Lung microvascular endothelial cell (primary cell): ENCODE results near the gene MRPL33. TPM values are rescaled to one million over a fixed set of nuclear protein-coding genes. Genes with fewer than 3 reads are reported as not detected.

Source experiments
- DNase-seq, 2 donors: peaks; one replicate each; pipeline versions ENCODE4 v3.0.0 to v3.0.0-alpha.2; 2010; ENCODE audit warnings: low read depth in 2 of 2
- total RNA-seq: library from RNA; depleted of rRNA; stranded (reverse); fragments of >200 nt; gene quantifications from 2 replicates; pipeline ENCODE4 v1.2.1, GENCODE V29; 2014

The MRPL33 gene
- total RNA-seq: 71.5 and 72.8 TPM in 2 replicates

DNA sequence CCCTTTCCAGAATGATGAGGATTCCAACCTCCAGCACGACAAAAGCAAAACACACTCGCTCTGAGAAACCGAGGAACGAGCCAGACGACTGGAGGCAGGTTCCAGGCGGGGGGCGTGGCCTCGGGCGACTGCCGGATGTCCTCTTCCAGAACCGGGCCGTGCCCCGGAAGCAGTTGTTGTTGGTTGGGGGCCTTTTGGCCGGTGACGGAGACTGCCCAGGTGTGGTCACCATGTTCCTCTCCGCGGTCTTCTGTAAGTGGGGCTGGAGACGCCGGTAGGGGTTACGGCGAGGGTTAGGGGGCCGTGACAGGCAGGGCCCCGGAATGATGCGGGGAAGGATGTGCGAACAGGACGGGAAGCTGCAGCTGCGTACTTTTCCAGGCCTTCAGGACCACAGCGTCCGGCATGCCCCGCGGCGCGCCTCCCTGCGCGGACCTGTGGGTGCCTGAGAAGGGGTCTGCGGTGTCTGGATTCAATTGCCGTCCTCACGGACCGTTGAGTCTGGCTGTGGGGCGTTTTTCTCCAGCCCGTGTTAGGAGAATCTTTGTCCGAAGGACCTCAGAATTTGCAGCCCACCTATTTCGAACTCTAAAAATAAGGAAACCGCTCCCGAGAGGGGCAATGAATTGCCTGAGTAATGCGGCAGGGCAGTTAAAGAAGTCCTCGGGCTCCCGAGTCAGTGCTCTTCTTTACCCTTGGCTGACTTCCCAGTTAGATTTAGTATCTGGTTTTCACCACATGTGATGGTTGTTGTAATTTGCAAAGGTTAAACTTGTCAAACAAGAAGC, at the start of gene MRPL33:
Gene MRPL33, plus strand, starts transcription at position 172 of the 788 bp plus-strand sequence. Its CDS starts 59 bp downstream, at position 231.
- peak; percentile 86 to 90 for DNase-seq

DNA sequence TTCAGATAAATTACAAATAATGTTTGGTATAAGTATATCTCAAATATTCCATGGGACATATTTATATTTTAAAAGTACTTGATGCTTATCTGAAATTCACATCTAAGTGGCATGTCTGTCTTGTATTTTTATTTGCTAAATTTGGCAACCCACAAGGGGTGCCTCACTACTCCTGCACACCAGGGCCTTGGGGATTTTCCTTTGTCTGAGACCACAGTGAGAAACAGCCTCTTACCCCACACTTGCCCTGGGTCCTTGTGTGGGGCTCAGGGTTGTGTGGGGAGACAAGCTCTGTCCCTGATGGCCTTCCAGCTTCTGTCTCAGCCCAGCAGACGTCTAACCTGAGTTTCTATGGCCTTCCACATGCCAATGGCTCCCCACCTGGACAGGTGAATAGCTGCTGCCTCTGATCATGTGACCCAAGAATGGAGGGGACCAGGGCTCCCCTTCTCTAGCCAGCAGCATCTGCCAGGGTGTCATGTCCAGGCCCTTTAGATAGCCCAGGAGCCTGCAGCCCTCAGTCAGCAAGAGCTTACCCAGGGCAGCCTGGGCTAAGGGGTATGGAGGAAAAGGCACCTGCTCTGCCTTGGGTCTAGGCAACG, 49.5 kb upstream of the MRPL33 start:
- no peak for DNase-seq

DNA sequence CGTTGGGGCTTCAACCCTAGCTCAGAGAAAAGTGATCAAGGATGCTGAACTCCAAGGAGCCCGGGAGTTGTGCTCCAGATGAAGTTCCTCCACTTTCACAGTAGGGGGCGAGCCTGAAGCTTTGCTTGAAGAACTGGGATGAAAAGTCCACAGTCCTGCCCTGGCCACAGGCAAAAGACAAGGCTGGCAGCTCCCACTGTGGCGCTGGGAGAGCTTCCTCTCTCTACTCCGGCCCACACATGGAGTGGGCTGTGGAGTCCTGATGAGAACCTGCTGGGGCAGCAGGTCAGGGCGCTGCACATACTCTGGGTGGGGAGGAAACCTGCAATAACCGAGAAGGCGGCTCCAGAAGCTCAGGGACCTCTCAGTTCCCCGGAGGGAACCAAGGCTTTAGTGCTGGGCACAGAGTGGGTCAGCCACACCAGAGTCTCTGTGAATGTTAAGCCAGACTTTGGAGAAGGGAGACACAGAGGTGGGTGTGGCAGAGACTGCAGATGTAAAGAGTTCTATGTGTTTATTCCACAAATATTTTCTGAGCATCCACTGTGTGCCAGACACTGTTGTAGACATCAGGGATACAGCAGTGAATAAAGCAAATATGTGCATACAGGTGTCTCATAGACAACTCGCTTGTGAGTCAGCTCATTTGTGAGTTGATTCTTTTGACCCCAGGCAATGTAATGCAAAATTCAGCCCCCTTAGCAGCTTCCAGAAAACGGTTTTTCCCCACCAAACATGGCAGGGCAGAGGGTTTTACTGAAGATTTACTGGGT, 48.0 kb upstream of the MRPL33 start:
- DNase-seq: peak; percentile 67 to 82

DNA sequence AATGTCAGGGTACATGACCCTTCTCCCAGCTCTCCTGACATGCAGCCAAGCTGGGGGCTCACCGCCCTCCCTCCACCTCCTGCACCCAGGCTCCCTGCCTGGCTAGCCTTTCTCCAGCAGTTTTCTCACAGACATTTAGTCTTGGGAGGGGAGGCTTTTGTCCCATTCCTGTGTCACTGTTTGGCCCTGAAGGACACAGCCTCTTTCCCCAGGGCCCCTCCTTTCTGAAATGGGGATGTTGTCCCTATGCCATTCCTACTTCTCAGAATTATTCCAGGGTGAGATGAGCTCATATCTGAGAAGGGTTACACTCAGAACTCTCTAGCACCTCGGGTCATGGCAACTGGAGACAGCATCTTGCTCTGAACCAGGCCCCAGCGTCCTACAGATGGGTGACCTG, 47.3 kb upstream of the MRPL33 start:
- DNase-seq: no peak

DNA sequence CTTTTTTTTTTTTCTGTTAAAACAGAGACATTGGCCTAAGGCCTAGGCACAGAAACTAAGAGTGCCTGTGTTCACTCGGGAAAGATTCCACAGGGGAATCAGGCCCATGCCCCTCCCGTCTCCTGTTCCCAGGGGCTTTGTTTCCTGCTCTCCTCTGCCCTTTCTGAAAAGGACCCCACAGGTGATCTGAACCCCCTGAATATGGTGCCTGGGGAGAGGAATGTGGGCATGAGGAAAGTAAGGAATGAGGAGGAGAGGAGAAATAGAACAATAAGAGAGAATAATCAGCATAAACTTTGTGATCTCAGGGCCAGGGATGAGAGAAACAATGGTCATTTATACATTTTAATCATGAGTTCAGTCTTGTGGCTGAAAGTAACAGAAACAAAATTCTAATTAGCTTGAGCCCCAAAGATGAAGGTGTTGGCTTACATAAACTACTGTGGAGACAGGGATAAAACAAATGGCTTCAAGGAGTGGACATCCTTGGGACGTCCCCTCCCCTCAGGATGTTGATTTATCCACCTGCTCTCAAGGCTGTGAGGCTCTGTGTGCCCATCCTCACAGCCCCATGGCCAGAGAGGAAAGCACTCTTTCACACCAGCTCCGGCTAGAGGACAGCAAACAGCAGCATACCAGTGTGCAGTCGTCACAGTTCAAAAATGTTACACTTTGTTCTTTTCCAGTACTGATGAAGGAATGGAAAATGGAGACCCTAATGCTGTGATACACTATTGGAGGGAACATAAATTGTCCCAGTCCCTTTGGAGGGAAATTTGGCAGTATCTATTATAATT, 46.4 kb upstream of the MRPL33 start:
- DNase-seq: peak in 1 of 2 donors; percentile 88

DNA sequence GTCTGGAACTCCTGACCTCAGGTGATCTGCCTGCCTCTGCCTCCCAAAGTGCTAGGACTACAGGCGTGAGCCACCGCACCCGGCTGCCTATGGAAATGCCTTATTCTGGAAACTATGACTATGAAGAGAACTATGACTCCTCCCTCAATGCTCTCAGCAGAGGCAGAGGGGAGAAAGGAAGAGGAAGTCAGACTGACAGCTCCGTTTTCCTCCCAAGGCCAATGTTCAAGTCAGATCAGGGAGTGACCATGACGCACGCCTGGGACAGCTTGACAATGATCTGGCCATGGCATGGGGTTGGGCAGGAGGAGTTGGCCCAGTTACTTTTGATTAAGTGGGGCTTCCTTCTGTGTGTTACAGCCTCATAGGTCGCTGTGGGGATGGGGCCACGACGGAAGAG, 44.3 kb upstream of the MRPL33 start:
- DNase-seq: peak; percentile 70 to 85

DNA sequence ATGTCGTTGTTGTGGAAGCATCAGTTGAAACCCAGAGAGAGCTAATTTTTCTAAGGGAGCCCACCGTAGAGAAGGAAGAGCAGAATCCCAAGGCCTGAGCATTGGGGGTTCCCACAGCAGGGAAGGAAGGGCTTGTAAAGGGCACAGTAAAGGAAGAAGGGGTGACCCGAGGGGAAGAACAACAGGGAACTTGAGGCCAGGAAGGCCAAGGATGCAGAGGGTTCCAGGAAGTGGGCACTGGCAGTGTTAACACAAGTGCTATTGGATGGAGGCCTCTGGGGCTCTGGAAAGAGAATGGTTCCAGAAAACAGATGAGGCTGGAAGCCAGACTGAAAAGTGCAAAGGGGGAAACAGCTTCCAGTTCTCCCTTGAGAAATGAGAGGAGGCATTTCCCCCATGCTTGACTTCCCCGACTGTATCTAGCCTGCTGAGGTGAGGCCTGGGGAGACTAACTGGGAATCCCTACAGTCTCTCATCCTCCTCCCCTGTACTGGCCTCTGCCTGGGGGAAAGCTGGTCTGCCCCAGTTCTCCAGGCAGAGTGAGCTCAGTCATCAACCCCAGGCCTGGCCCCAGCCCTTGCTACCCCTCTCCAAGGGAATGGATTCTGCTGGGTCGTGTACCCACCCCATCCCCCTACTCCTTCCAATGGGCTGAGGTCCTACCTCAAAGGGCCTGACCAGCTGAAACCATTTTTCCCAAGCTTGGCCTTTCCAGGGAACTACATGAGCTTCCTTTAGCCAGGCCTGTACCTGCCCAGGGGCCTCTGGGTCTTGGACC, 43.2 kb upstream of the MRPL33 start:
- no peak for DNase-seq

DNA sequence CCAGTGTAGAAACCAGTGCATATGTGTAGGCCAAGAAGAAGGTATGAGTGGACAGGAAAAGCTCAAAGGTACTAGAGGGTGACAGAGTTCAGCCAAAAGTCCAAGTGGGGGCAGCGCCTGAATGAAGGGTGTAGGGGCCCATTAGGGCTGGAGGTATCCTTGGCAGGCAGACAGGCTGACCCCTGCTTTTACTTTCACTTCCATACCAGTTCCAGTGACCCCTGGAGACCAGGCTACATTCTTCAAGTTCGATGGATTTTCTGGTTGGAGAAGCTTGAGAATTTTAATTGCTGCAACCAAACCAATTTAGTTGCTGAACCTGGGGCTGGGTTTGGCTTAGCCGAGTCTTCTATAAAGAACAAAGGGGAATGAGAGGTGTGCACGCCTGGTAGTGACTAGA, 42.3 kb upstream of the MRPL33 start:
- no peak for DNase-seq

DNA sequence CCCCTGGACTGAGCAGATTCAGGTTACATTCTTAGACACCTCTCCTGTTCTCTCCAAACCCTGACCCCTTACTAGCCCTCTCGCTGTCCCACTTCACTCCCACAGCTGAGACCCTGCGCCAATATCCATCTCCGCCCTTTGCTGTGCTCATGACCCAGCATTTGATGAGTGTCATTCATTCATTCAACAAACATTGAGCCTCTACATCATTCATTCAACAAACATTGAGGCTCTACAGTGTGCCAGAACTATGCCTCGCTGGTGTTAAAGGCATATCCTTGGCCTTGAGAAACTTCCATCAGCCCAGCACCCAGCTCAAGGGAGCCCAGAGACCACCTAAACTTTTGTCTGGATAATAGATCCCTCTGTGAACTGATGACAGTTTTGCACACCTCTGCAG, 41.9 kb upstream of the MRPL33 start:
- no peak for DNase-seq

DNA sequence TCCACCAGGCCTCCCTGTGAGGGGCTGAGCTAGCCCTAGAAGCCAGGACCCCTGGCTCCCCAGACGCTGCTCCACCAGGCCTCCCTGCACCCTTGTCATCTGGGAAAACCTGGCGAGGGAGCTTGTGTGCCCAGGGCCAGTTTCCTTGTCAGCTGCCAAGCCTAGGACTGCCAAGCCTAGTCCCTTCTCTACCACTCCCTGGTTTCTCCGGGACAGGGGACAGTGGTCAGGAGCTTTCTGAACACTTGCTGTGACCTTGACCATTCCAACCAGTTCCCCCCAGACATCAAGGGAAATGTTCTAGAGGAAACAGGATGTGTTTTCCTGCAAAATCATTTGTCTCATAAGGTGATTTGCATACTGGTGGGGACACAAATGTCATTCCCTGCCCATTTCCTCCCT, 41.3 kb upstream of the MRPL33 start:
- no peak for DNase-seq

DNA sequence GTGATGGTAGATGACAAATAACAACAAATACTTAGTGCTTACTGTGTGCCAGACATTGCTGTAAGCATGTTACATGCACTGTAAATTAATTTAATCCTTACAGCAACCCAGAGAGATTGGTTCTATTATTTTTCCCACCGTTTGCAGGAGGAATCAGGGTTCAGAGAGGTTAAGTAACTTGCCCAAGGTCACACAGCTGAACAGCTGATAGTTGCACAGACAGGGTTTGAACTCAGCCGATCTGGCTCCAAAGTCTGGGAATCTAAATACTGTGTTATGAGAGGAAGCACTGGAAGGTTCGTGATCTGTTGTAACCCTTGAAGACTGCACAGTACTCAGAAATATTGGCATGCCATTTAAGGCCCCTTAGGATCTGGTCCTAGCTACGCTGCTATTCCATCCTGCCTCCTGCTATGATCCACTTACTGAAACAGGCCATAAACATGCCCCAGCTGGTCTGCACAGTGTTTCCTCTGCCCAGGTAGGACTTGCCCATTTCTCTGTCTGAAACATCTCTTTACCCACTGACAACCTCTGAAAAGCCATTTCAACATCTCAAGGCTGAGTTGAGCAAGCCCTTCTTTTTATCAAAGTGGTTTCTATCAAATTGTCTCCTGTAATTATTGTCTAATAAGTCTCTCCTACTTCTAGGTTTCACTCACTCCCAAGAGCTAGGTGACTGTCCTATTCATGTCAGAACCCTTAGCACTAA, 40.4 kb upstream of the MRPL33 start:
- no peak for DNase-seq

DNA sequence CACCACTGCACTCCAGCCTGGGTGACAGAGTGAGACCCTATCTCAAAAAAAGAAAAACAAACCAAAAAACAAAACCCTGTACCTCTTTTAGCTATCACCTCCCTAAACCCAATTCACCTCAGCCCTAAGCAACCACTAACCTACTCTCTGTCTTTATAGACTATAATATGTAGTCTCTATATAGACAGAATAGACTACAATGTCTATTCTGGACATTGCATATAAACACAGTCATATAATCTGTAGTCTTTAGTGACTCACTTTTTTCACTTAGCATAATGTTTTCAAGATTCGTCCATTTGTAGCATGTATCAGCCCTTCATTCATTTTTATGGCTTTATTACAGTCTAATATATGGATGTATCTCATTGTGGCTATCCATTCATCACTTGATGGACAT, 37.2 kb upstream of the MRPL33 start:
- no peak for DNase-seq

DNA sequence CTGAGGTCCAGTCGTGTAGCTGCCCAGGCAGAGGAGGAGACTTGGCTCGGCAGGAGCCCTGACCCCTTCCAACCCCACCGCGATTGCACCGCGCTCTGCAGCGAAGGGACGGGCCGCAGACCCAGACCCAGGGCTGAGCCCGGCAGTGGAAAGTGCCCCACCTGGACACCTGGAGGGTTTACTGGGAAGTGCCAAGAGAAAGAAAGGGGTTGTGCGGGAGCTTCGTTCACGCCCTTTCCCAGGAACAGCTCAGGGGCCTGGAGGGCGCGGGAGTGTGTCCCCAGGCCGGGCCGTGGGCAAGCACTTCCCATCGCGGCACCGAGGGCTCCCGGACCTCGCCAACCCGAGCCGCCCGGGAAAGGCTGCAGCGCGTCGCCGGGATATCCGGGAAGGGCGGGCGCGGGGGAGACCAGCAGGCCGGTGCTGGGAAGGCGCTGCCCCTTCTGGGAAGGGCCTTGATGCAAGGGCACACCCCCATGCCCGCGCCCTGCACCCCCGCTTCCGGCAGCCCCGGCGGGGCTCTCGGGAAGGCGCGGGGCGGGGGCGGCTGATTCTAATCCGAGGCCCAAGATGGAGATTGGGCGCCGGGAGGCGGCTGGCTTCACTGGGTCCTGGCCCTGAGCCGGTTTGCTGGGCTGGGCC, 36.1 kb upstream of the MRPL33 start:
- DNase-seq: peak; percentile 26 to 55

DNA sequence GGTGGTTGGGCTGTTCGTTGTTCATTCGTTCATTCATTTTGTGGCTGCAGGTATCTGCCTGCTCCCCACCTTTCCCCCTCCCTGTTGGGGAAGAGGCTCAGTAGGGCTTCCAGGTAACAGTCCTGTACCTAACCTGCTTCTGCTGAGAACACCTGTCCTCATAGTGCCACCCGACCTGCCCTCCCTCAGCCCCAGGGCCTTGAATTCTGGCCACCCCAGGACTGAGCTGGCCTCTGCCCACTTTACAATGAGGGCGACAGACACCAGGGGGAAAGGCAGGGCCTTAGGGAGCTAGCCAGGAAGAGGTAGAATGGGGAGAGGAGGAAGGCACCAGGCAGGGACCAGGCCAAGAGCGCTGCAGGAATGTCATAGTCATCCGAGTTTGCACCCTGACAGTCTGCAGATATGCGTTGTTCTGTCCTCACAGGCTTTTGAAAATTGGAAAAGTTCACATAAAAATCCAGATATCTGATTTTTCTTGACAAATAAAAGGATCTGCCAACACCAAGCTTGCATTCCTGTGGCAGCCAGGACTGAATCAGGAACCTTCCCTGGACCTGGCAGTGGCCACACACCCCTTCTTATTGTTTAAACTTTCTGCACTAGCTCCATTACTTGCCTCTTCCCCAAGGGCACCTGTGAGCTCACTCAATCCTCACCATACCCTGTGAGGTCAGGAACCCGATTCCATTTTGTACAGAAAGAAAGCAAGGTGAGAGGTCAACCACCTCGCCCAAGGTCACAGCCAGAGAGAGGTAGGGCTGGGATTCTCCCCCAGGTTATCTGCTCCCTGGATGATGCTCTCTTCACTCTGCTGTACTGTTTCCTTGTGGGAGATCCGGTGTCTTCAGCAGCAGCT, 35.3 kb upstream of the MRPL33 start:
- DNase-seq: no peak

DNA sequence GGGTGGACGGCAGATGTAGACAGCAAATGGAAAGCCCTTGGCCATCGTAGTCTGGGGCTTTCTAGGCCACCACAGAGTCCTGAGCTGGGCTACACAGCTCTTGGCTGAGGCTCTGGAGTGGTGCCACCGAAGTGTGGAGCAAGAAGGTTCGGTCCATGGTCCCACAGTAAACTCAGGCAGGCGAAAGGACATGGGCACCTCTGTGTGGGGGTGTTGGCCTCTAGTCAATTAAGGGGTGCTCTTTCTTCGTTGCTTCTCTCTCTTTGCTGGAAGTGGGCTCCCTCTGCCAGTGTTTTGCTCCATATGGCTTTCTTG, 34.7 kb upstream of the MRPL33 start:
- DNase-seq: no peak

DNA sequence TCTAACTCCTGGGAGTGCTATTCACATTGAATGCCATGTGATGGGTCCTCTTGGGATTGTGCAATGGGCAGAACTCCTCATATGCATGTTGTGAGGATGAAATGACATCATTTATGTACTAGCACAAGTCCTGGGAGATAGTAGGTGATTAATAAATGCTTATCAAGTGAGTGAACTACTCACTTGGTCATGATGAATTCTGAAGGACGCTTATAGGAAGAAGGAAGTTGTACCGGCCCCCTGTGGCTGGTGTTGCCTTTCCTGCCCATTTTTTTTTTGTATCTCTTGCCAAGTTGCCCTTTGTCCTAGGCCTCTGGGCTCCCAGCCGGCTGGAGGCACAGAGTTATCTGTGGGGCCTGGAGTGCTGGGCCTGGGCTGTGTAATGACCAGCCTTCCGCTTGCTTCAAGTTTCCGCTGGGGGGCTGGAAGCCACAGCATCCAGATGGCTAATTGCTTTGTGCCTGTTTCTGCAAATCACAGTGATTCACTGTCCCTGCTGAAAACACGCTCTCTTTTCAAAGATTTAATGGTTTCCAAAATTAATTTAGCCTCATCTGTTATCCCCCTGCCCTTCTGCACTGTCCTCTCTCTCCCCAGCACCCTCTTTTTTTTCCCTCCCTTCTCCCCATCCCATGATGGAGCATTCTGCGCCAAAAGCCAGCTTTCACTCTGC, 33.7 kb upstream of the MRPL33 start:
- peak; percentile 79 to 86 for DNase-seq

DNA sequence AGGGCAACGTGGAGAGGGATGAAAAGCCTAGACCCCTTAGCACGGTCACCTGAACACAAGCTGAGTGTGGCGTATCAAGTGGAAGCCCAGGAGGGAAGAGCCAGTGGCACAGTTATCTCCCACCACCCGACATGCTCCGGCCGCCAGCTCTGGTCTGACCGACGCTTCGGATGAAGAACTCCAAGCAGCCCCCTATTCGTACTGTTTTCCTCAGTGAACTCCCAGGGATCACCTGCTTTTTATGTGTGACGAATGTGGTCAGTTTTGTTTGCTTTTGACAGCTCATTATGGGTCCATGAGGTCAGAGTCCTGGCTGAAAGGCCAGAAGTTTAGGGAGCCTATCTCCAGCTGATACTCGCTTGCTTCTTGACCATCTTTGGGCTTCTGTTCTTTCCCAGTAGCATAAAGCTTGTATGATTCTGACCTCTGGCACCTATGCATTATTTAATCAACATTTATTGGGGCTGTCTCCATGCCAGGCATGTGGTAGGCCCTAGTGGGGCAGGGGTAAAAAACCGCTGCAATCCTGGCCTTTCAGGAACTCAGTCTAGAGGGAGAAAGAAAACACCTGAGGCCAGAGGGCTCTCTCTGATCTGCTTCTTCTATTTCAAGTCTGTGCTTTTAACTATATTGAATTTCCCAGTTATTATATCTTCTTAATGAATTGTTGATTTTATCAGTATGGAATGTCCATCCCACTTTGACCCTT, 33.0 kb upstream of the MRPL33 start:
- DNase-seq: no peak

DNA sequence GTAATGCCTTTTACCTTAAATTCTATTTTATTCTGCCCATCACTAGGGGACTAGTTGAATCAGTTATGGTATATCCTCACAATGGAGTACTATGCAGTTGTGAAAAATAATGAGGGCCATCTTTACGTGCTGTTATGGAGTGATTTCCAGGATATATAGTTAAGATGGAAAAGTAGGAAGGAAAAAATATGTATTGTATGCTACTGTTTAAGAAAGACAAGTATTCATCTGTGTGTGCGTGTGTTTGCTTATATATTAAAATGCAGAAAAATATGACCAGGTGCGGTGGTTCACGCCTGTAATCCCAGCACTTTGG, 32.5 kb upstream of the MRPL33 start:
- DNase-seq: no peak
